Stomach smooth muscle (tissue), 2 donors: ENCODE results near the gene GPR65.

Source experiments
- H3K27ac ChIP-seq: one replicate; pipeline ENCODE4 v1.7.0; 2013; ENCODE audit warnings: mild to moderate bottlenecking, low read length, inconsistent platforms
- H3K27me3 ChIP-seq, 2 donors: one replicate each; pipeline ENCODE4 v1.7.0; 2013; ENCODE audit warnings: low read length in 2 of 2; ENCODE audit not compliant: insufficient read depth in 2 of 2, control insufficient read depth in 1 of 2
- H3K36me3 ChIP-seq, 2 donors: one replicate each; pipeline ENCODE4 v1.7.0; 2013; ENCODE audit warnings: low read length in 2 of 2; ENCODE audit not compliant: control insufficient read depth in 2 of 2, insufficient read depth in 2 of 2
- H3K4me1 ChIP-seq: one replicate; pipeline ENCODE4 v1.7.0; 2013; ENCODE audit warnings: low read length; ENCODE audit not compliant: control insufficient read depth, insufficient read depth
- H3K4me3 ChIP-seq, 2 donors: one replicate each; pipeline ENCODE4 v1.7.0; 2013; ENCODE audit warnings: low read length in 2 of 2
- H3K9ac ChIP-seq, 2 donors: one replicate each; pipeline ENCODE4 v1.7.0; 2013; ENCODE audit warnings: low read length in 2 of 2, mild to moderate bottlenecking in 1 of 2
- H3K9me3 ChIP-seq, 2 donors: one replicate each; pipeline ENCODE4 v1.7.0; 2013; ENCODE audit warnings: low read length in 2 of 2; ENCODE audit not compliant: control insufficient read depth in 2 of 2
- donor health status: healthy.
- donor health status: Pancreatic carcinoma.

Gene GPR65

GRCh38 chr14:88005050-88005481, at the start of gene GPR65:
GPR65 (plus strand) TSS chr14:88005135; CDS start chr14:88010848, 5,713 bp downstream.
- Histone ChIP-seq H3K9ac (no peak within 1 kb of the TSS), H3K9me3 (no peaks in the 10 kb centered on the region)

GRCh38 chr14:87955501-87955900, 49.4 kb upstream of the GPR65 start:
- no peaks in the 10 kb centered on the region for H3K9me3 ChIP-seq
- no peak overlapping the region for H3K27ac ChIP-seq
- H3K36me3 ChIP-seq, result peaks cover 6 to 8% of the 10 kb centered on the region in 2 donors
- H3K27me3 ChIP-seq, result no peaks in the 10 kb centered on the region
- H3K9ac ChIP-seq, result no peak overlapping the region
- H3K4me3 ChIP-seq, result no peak overlapping the region
- H3K4me1 ChIP-seq, result no peaks in the 10 kb centered on the region

More at GRCh38 chr14:88005050-88005481, at the start of gene GPR65:
- Histone ChIP-seq H3K4me3 (no peak within 1 kb of the TSS), H3K27me3 (no peaks in the 10 kb centered on the region), H3K4me1 (no peaks in the 10 kb centered on the region), H3K36me3 (no peaks in the 10 kb centered on the region), H3K27ac (no peak within 1 kb of the TSS)

DNA sequence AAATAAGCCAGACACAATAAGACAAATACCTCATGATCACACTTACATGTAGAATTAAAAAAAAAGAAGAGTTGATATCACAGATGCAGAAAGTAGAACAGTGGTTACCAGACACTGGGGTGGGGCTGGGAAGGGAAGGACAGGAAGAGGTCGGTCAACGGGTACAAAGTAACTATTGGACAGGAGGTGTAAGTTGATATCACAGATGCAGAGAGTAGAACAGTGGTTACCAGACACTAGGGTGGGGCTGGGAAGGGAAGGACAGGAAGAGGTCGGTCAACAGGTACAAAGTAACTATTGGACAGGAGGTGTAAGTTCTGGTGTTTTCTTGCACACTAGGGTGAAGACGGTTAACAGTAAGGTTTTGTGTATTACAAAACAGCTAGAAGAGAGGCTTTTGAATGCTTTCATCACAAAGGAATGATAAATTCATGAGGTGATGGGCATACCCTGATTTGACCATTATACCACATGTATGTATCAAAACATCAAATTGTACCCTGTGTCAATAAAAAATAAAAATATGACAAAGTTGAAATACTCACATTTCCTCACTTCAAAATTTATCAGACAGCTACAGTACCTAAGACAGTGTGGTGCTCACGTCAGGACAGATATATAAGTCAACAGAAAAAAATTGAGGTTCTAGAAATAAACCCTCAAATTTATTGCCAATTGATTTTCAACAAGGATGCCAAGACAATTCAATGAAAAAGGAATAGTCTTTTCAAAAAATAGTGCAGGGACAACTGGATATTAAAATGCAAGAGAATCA, 44.7 kb upstream of the GPR65 start:
- Histone ChIP-seq H3K36me3 (peaks cover 17 to 29% of the 10 kb centered on the region in 2 donors), H3K27me3 (no peaks in the 10 kb centered on the region), H3K4me3 (no peak overlapping the region), H3K9me3 (no peaks in the 10 kb centered on the region), H3K4me1 (no peaks in the 10 kb centered on the region), H3K27ac (no peak overlapping the region), H3K9ac (no peak overlapping the region)

GRCh38 chr14:87961246-87961645, 43.7 kb upstream of the GPR65 start:
- Histone ChIP-seq H3K27ac (no peak overlapping the region), H3K4me3 (no peak overlapping the region), H3K36me3 (peaks cover 17 to 25% of the 10 kb centered on the region in 2 donors), H3K27me3 (no peaks in the 10 kb centered on the region), H3K9ac (no peak overlapping the region), H3K4me1 (no peaks in the 10 kb centered on the region), H3K9me3 (no peaks in the 10 kb centered on the region)

DNA sequence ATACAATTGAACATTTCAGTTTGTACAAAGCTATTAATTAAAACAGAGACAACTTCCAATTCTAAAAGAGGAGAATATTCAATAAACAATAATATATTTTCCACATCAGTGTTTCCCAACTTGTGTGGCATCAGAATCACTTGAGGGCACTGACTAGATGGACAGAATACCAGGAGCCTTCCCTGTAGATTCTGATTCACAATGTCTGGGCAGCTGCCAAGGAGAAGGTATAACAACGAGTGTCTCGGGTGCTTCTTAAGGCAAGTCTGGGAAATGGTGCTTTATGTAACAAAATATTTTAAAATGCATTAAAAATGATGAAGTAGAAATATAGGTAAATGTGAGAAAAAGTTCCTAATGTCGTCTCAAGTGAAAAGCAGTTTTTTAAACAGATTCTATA, 38.1 kb upstream of the GPR65 start:
- Histone ChIP-seq H3K27ac (no peak overlapping the region), H3K36me3 (peaks cover 6 to 22% of the 10 kb centered on the region in 2 donors), H3K9ac (no peak overlapping the region)

GRCh38 chr14:87967496-87967895, 37.4 kb upstream of the GPR65 start:
- no peak overlapping the region for H3K9ac ChIP-seq
- no peaks in the 10 kb centered on the region for H3K27me3 ChIP-seq
- peaks cover 3 to 15% of the 10 kb centered on the region in 2 donors for H3K36me3 ChIP-seq
- no peak overlapping the region for H3K4me3 ChIP-seq
- no peak overlapping the region for H3K27ac ChIP-seq
- no peaks in the 10 kb centered on the region for H3K4me1 ChIP-seq
- no peaks in the 10 kb centered on the region for H3K9me3 ChIP-seq

More for the DNA sequence above, 38.1 kb upstream of the GPR65 start:
- Histone ChIP-seq H3K4me1 (no peaks in the 10 kb centered on the region), H3K4me3 (no peak overlapping the region), H3K9me3 (no peaks in the 10 kb centered on the region), H3K27me3 (no peaks in the 10 kb centered on the region)

GRCh38 chr14:87971010-87971409, 33.9 kb upstream of the GPR65 start:
- Histone ChIP-seq H3K9ac (no peak overlapping the region), H3K4me1 (no peaks in the 10 kb centered on the region), H3K4me3 (no peak overlapping the region), H3K27ac (no peak overlapping the region), H3K36me3 (peaks cover 0 to 9% of the 10 kb centered on the region in 2 donors), H3K27me3 (no peaks in the 10 kb centered on the region), H3K9me3 (no peaks in the 10 kb centered on the region)

DNA sequence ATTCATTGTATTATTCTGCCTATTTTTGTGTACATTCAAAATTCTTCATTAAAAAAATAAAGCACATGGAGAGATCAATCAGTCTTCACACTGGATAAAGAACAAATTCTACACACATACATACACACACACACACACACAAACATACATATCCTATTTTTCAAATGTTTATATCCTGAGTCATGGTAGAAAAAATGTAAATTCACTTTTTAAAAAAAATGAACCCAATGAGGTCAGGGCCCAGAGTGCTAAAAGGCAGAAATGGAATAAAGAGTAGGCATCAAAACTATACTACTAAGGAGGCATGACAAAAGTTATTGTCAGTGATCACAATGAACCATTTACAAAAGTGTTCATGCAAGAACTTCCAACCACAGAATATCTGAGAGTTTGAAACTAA, 29.3 kb upstream of the GPR65 start:
- H3K27ac ChIP-seq, result no peak overlapping the region
- no peak overlapping the region for H3K4me3 ChIP-seq
- peaks cover 0 to 2% of the 10 kb centered on the region in 2 donors for H3K36me3 ChIP-seq
- no peaks in the 10 kb centered on the region for H3K27me3 ChIP-seq
- H3K4me1 ChIP-seq, result no peaks in the 10 kb centered on the region
- H3K9me3 ChIP-seq, result no peaks in the 10 kb centered on the region
- no peak overlapping the region for H3K9ac ChIP-seq

- Histone ChIP-seq H3K4me3 (no peak overlapping the region), H3K4me1 (no peaks in the 10 kb centered on the region), H3K27ac (no peak overlapping the region), H3K27me3 (no peaks in the 10 kb centered on the region), H3K9ac (no peak overlapping the region), H3K9me3 (no peaks in the 10 kb centered on the region), H3K36me3 (peaks cover 2 to 6% of the 10 kb centered on the region in 2 donors)
Observed at GRCh38 chr14:87979689-87980088, 25.2 kb upstream of the GPR65 start.

DNA sequence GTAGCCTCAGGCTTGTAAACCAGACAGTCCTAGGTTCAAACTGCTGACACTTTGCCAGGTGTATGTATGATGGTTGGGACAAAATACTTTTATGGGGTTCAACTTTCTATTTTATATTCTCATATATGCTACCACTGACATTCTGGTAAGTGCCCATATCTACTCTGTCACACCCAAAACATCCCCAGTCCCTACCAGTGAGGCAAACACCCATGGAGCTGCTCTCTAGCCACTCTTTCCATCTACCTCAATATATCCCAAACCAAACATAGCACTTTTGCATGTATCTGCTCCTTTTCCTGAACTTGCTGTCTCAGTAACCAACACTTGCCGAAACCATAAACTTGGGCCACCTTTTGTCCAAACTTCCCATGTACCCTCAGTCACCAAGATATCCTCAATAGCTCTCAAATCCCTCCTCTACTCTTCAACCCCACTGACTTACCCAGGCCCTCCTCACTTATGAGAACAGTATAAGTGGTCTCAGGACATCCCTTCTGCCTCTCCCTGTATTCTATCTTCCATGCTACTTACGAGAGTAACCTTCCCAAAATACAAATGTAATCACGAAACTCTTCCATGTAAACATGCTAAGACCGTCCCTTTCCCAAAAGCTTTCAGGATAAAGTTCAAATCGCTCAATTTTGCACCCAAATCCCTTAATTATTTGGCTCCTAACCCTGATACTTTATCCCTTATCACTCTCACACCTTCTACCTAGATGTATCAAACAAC, 15.5 kb upstream of the GPR65 start:
- Histone ChIP-seq H3K9ac (no peak overlapping the region), H3K4me1 (peaks cover 4% of the 10 kb centered on the region), H3K4me3 (no peak overlapping the region)

DNA sequence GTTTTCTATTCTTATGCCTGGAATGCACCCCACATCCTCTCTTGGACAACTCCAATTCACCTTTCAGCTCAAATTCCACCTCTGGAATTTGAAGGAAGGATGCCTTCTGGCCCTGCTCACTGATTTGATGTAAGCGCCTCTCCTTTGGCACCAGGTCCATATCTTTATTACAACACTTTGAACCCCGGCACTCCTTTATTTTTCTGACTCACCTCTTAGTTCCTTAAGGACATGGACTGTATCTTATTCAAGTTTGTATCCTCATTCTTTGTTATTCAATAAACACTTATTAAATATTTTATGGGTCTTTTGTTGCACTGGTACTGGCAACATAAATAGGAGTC, 15.0 kb upstream of the GPR65 start:
- H3K9me3 ChIP-seq, result no peaks in the 10 kb centered on the region
- H3K9ac ChIP-seq, result no peak overlapping the region
- no peak overlapping the region for H3K4me3 ChIP-seq
- no peaks in the 10 kb centered on the region for H3K27me3 ChIP-seq
- H3K4me1 ChIP-seq, result peaks cover 4% of the 10 kb centered on the region
- H3K36me3 ChIP-seq, result peaks cover 0 to 7% of the 10 kb centered on the region in 2 donors
- H3K27ac ChIP-seq, result no peak overlapping the region

More for the DNA sequence above, 15.5 kb upstream of the GPR65 start:
- no peaks in the 10 kb centered on the region for H3K9me3 ChIP-seq
- H3K27me3 ChIP-seq, result no peaks in the 10 kb centered on the region
- no peak overlapping the region for H3K27ac ChIP-seq
- H3K36me3 ChIP-seq, result peaks cover 0 to 7% of the 10 kb centered on the region in 2 donors
